ENCODE results near the gene PSIP1.
"Not testable (repeated sequence)": the region's sequence is repeated elsewhere in the genome, so short reads cannot be mapped to it uniquely, and the experiment has no call there.

Gene PSIP1

DNA sequence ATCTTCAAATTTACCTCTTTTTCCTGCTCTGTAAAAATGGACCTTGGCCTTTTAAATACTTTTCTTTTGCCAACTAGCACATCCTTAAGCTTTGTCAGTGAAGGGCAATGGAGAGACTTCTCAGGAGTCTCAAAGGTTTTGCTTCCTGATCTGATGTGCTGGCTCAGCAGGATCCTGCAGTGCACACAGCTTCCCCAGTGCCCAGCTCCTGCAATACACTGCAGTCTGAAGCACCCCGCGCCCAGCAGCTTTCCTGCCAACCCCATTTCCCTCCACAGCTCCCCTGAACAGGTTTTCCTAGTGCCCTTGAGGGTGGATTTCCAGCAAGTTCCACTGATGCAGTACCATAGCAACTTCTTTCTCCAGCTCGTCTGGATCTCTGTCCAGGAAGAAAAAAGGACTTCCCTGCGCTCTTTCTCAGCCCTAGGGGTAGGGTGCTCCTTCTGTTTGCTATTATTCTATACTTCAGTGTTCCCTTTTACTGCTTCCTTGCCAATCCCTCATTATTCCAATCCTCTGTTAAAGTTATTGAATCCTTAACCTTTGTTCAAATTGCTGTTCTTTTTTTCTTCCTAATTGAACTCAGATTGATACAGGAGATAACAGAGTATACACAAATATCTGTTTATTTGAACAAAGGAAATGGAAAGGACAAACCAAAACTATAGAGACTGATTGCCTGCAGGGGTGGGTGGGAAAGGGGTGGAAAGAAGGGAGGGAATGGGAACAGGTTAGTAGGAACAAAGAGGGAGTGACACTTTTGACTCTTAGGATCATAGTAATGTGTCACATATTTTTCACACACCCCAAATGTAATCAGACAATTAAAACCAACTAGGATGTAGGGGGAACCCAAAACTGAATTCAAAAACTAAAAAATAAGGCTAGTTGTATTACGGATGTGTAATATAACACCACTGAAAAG, 79.6 kb downstream of the PSIP1 start:
- no peak for DNase-seq (ENCODE audit: low spot score)

DNA sequence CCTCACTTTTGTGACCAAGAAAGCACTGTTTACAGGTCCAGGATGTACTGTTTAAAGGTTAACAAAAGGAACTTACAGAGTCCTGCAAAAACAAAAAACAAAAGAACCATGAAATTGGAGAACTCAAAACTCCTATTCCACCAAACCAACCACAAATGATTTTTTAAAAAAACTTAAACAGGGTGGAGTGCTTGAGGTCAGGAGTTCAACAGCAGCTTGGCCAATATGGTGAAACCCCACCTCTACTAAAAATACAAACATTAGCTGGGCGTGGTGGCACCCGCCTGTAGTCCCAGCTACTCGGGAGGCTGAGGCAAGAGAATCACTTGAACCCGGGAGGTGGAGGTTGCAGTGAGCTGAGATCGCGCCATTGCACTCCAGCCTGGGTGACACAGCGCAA, 83.1 kb downstream of the PSIP1 start:
- not testable (repeated sequence) for DNase-seq (ENCODE audit: low spot score)

DNA sequence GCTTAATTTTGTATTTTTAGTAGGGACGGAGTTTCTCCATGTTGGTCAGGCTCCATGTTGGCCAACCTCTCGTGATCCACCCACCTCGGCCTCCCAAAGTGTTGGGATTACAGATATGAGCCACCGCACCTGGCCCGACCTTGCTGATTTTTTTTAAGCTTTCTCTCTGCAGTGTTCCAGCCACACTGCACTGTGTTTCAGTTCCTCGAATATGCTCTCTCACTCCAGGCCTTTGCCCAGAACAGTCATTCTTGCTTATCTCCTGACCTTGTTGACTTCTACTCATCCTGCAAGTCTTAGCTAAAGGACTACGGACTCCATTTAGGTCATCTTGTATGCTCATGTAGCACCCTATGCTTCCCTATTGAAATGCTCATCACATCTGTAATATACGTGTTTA, 84.8 kb downstream of the PSIP1 start:
- no peak for DNase-seq (ENCODE audit: low spot score)

DNA sequence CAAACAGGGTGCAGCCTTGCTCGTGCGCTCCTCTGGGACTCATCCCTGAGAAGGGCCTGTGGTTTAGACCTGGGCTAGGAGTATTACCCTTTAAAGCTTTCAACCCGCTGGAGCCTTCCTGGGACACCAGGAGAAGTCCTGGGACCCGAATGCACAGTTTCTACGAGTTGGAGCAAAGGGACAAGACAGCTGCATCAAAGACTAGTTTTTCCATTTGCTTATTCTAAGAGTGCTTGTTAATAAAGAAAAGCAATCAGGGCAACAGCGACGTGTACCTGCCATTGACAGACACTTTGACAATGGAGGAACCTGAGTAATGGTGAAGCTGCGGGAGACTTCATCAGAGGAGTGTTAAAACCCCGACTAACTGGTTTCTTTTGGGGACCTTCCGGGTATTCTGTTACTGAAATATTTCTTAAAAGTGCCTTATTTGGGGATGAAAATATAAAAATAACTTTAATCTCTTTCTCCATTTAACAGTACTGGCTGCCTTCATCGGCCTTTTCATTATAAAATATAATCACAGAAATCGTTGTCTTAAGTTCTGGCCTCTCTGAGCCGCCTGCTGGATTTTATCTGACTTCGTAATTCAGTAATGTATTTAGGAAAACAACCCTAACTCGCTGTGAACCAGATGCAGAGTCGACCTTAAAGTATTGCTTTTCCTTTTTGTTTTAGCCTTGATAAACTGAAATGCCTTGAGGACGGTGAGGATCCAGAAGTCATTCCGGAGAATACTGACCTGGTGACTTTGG, 87.4 kb downstream of the PSIP1 start:
- peak; percentile 41 for DNase-seq (ENCODE audit: low spot score)

DNA sequence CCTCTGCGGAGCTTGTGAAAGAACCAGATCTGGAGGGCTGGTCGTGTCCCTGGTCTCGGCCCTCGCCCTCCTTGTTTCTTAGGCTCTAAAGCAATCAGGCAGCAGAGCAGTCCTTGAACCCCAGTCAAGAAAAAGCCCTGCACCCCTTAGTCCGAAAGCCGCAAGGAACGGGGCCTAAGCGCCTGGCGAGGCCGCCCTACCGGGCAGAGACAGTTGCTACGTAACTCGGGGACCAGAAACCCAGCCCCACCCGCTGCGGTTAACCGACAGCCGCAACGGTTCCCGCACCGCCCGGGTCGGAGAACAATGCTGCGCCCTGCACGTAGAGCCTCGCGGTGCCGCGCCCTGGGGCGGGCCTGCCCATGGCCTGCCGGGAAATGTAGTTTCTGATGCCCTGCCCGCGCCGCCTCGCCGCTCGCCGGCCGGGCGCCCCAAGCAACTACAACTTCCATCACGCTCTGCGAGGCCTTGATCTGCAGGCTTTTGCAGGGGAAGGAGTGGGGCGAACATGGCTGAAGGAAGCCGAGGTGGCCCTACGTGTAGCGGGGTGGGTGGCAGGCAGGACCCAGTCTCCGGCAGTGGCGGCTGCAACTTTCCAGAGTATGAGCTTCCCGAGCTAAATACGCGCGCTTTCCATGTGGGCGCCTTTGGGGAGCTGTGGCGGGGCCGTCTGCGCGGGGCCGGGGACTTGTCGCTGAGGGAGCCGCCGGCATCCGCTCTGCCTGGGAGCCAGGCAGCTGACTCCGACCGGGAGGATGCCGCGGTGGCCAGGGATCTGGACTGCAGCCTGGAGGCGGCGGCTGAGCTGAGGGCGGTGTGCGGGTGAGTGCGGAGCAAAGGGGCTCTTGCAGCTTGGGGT, 88.2 kb downstream of the PSIP1 start, which contains the start of gene SNAPC3:
Gene SNAPC3 (plus strand): TSS at position 505 of the 859 bp plus-strand sequence. CDS start 4 bp downstream, at position 509.
- DNase-seq (ENCODE audit: low spot score), result peak; percentile 91

DNA sequence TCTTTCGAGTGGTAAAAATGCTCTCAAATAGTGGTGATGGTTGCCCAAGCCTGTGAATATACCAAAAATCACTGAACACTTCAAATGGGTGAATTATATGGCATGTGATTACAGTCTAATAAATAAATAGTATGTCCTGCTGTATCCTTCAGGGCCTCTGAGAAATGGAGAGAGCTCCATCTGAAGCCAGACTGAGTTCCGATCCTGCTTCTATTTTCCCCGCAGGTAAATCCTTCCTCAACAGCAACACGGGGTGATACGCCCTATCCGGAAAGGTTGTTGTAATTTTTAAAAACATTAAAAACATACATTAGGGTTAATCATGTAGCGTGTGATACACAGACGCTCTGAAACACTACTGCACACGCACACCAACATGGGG, 88.8 kb downstream of the PSIP1 start:
- no peak for DNase-seq (ENCODE audit: low spot score)

DNA sequence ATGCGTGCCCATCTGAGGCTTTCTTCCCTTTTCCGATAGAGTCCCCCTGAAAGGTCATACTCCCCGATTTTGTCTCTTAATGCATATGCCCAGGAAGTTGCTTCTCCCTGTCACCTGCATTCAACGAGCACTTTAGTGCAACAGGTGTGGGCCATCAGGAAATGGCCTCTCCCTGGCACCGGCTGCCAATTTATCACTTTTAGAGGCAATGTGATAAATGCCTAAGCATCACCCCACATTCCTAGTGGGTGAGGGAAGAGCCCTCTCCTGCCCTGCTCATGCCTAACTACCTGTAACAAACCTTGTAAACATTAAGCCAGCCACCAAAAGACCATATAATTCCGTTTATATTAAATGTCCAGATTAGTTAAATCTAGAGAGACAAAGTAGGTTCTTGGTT, 89.2 kb downstream of the PSIP1 start:
- no peak for DNase-seq (ENCODE audit: low spot score)

DNA sequence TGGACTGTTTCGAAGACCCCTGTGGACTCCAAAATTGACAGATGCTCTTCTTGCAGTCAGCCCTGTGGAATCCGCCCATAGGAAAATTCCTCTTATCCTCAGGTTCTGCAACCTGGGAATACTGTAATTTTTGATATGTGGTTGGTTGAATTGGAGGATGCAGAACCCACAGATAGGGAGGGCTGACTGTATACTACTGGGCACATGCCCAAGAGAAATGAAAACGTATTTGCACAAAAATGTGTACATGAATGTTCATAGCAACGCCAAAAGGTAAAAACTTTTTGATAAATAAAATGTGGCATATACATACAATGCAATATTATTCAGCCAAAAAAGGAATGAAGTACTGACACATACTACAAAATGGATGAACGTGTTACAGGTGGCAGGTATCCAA, 90.0 kb downstream of the PSIP1 start:
- no peak for DNase-seq (ENCODE audit: low spot score)

DNA sequence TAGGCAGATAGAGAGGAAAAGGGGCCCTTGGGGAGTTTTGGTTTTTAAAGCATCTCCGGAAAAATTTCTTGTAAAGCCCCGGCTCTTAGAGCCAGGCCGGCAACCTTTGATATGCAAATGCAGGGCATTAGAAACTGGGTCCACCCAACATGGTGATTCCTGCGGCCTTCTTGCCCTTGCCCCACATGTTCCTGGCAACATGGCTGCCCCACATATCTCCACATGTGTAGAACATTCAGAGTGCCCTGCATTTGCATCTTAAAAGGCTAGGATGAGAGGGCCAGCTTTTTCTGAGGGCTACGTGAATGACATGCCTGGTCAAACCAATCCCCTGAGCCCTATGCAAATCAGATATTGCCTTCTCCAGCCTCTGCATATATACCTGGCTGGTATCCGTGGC, 93.1 kb downstream of the PSIP1 start:
- DNase-seq (ENCODE audit: low spot score), result no peak

DNA sequence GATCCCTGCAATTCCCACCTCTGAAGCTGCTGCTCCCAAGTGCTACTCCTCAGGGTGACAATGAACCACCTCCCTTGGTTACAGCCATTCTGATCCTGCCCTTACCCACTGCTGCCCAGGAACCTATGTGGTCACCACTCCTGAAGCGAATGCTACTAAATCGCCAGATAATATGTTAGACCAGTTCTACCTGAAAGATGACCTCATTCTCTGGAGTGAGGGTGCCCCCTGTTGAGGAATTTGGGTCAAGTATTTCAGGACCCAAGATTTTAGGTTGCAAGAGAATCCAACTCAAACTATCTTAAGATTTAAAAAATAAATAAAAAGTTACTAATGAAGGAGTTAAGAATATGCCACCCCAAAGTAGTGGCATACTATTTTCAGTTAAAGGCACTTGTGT, 93.9 kb downstream of the PSIP1 start:
- peak; percentile 12 for DNase-seq (ENCODE audit: low spot score)
